Measurements from ENCODE around the gene ORMDL2.

Gene ORMDL2

GRCh38 chr12:55839345-55840140, 21.7 kb downstream of the ORMDL2 start:
- Mint-ChIP-seq H3K36me3 (peaks cover 2% of the 10 kb centered on the region), H3K27ac (no peak overlapping the region), H3K4me1 (ENCODE audit: low read depth) (peaks cover 3% of the 10 kb centered on the region), H3K9me3 (ENCODE audit: low read depth) (no peaks in the 10 kb centered on the region), H3K4me3 (no peak overlapping the region), H3K27me3 (no peaks in the 10 kb centered on the region)

GRCh38 chr12:55840581-55841351, 22.9 kb downstream of the ORMDL2 start:
- peaks cover 3% of the 10 kb centered on the region for H3K4me1 Mint-ChIP-seq (ENCODE audit: low read depth)
- no peak overlapping the region for H3K27ac Mint-ChIP-seq

GRCh38 chr12:55842681-55843429, 25.0 kb downstream of the ORMDL2 start, which contains the start of gene MMP19:
Gene MMP19, minus strand, starts transcription at chr12:55842936. Its CDS starts 106 bp downstream, at chr12:55842830.
- Mint-ChIP-seq H3K36me3 (no peaks in the 10 kb centered on the region), H3K4me1 (ENCODE audit: low read depth) (peaks cover 7% of the 10 kb centered on the region), H3K27me3 (no peaks in the 10 kb centered on the region), H3K27ac (no peak within 1 kb of the TSS), H3K9me3 (ENCODE audit: low read depth) (no peaks in the 10 kb centered on the region), H3K4me3 (no peak within 1 kb of the TSS)

More at GRCh38 chr12:55840581-55841351, 22.9 kb downstream of the ORMDL2 start:
- H3K4me3 Mint-ChIP-seq: no peak overlapping the region
- peaks cover 2% of the 10 kb centered on the region for H3K36me3 Mint-ChIP-seq
- H3K27me3 Mint-ChIP-seq: no peaks in the 10 kb centered on the region
- H3K9me3 Mint-ChIP-seq (ENCODE audit: low read depth): no peaks in the 10 kb centered on the region

- H3K4me3 Mint-ChIP-seq: no peak overlapping the region
- no peaks in the 10 kb centered on the region for H3K27me3 Mint-ChIP-seq
- no peak overlapping the region for H3K27ac Mint-ChIP-seq
- peaks cover 7% of the 10 kb centered on the region for H3K4me1 Mint-ChIP-seq (ENCODE audit: low read depth)
- H3K36me3 Mint-ChIP-seq: no peaks in the 10 kb centered on the region
- H3K9me3 Mint-ChIP-seq (ENCODE audit: low read depth): no peaks in the 10 kb centered on the region
Observed at GRCh38 chr12:55843431-55843830, 25.6 kb downstream of the ORMDL2 start.

- Mint-ChIP-seq H3K27ac (no peak overlapping the region), H3K9me3 (ENCODE audit: low read depth) (no peaks in the 10 kb centered on the region), H3K4me3 (no peak overlapping the region), H3K36me3 (no peaks in the 10 kb centered on the region), H3K4me1 (ENCODE audit: low read depth) (peaks cover 7% of the 10 kb centered on the region), H3K27me3 (no peaks in the 10 kb centered on the region)
Observed at GRCh38 chr12:55844961-55845360, 27.1 kb downstream of the ORMDL2 start.

GRCh38 chr12:55845361-55845760, 27.5 kb downstream of the ORMDL2 start:
- no peak overlapping the region for H3K27ac Mint-ChIP-seq
- H3K9me3 Mint-ChIP-seq (ENCODE audit: low read depth): no peaks in the 10 kb centered on the region
- H3K4me1 Mint-ChIP-seq (ENCODE audit: low read depth): peaks cover 7% of the 10 kb centered on the region
- H3K4me3 Mint-ChIP-seq: no peak overlapping the region
- H3K27me3 Mint-ChIP-seq: no peaks in the 10 kb centered on the region
- no peaks in the 10 kb centered on the region for H3K36me3 Mint-ChIP-seq

GRCh38 chr12:55845785-55846496, 28.1 kb downstream of the ORMDL2 start:
- H3K27ac Mint-ChIP-seq: no peak overlapping the region
- no peaks in the 10 kb centered on the region for H3K9me3 Mint-ChIP-seq (ENCODE audit: low read depth)
- peaks cover 7% of the 10 kb centered on the region for H3K4me1 Mint-ChIP-seq (ENCODE audit: low read depth)
- no peak overlapping the region for H3K4me3 Mint-ChIP-seq
- H3K27me3 Mint-ChIP-seq: no peaks in the 10 kb centered on the region
- H3K36me3 Mint-ChIP-seq: no peaks in the 10 kb centered on the region

- H3K4me3 Mint-ChIP-seq: no peak overlapping the region
- peak overlapping the region; percentile 41 for H3K27ac Mint-ChIP-seq
- no peaks in the 10 kb centered on the region for H3K27me3 Mint-ChIP-seq
- H3K36me3 Mint-ChIP-seq: no peaks in the 10 kb centered on the region
- peaks cover 5% of the 10 kb centered on the region for H3K4me1 Mint-ChIP-seq (ENCODE audit: low read depth)
- no peaks in the 10 kb centered on the region for H3K9me3 Mint-ChIP-seq (ENCODE audit: low read depth)
Observed at GRCh38 chr12:55847033-55847432, 29.2 kb downstream of the ORMDL2 start.

GRCh38 chr12:55847603-55848291, 29.9 kb downstream of the ORMDL2 start:
- no peaks in the 10 kb centered on the region for H3K9me3 Mint-ChIP-seq (ENCODE audit: low read depth)
- no peaks in the 10 kb centered on the region for H3K27me3 Mint-ChIP-seq
- no peak overlapping the region for H3K4me3 Mint-ChIP-seq
- H3K4me1 Mint-ChIP-seq (ENCODE audit: low read depth): peaks cover 5% of the 10 kb centered on the region
- H3K36me3 Mint-ChIP-seq: no peaks in the 10 kb centered on the region
- peak overlapping the region; percentile 41 for H3K27ac Mint-ChIP-seq

- Mint-ChIP-seq H3K4me3 (no peak overlapping the region), H3K4me1 (ENCODE audit: low read depth) (peaks cover 5% of the 10 kb centered on the region), H3K36me3 (no peaks in the 10 kb centered on the region), H3K27me3 (no peaks in the 10 kb centered on the region), H3K27ac (no peak overlapping the region), H3K9me3 (ENCODE audit: low read depth) (no peaks in the 10 kb centered on the region)
Observed at GRCh38 chr12:55849616-55850343, 31.9 kb downstream of the ORMDL2 start.

GRCh38 chr12:55850401-55850800, 32.6 kb downstream of the ORMDL2 start:
- peaks cover 5% of the 10 kb centered on the region for H3K4me1 Mint-ChIP-seq (ENCODE audit: low read depth)
- no peaks in the 10 kb centered on the region for H3K27me3 Mint-ChIP-seq
- no peaks in the 10 kb centered on the region for H3K9me3 Mint-ChIP-seq (ENCODE audit: low read depth)
- no peaks in the 10 kb centered on the region for H3K36me3 Mint-ChIP-seq
- H3K4me3 Mint-ChIP-seq: no peak overlapping the region
- H3K27ac Mint-ChIP-seq: no peak overlapping the region

- no peak overlapping the region for H3K4me3 Mint-ChIP-seq
- peaks cover 5% of the 10 kb centered on the region for H3K4me1 Mint-ChIP-seq (ENCODE audit: low read depth)
- no peaks in the 10 kb centered on the region for H3K27me3 Mint-ChIP-seq
- no peaks in the 10 kb centered on the region for H3K36me3 Mint-ChIP-seq
- H3K9me3 Mint-ChIP-seq (ENCODE audit: low read depth): no peaks in the 10 kb centered on the region
- no peak overlapping the region for H3K27ac Mint-ChIP-seq
Observed at GRCh38 chr12:55850893-55851292, 33.1 kb downstream of the ORMDL2 start.

- H3K36me3 Mint-ChIP-seq: no peaks in the 10 kb centered on the region
- no peaks in the 10 kb centered on the region for H3K9me3 Mint-ChIP-seq (ENCODE audit: low read depth)
- H3K27ac Mint-ChIP-seq: no peak overlapping the region
- H3K4me1 Mint-ChIP-seq (ENCODE audit: low read depth): no peaks in the 10 kb centered on the region
- no peaks in the 10 kb centered on the region for H3K27me3 Mint-ChIP-seq
- H3K4me3 Mint-ChIP-seq: no peak overlapping the region
Observed at GRCh38 chr12:55852740-55853139, 34.9 kb downstream of the ORMDL2 start.
